HG03097 (cell line): ENCODE data around the gene TBC1D22A.
"Not testable (repeated sequence)": the region's sequence is repeated elsewhere in the genome, so short reads cannot be mapped to it uniquely, and the experiment has no call there.

Experiments used
- ATAC-seq: cut with Tn5 transposase; IDR thresholded peaks from one replicate; pipeline ENCODE4 v1.9.1; 2021; ENCODE audit not compliant: unreplicated experiment, low FRiP score

Gene TBC1D22A

DNA sequence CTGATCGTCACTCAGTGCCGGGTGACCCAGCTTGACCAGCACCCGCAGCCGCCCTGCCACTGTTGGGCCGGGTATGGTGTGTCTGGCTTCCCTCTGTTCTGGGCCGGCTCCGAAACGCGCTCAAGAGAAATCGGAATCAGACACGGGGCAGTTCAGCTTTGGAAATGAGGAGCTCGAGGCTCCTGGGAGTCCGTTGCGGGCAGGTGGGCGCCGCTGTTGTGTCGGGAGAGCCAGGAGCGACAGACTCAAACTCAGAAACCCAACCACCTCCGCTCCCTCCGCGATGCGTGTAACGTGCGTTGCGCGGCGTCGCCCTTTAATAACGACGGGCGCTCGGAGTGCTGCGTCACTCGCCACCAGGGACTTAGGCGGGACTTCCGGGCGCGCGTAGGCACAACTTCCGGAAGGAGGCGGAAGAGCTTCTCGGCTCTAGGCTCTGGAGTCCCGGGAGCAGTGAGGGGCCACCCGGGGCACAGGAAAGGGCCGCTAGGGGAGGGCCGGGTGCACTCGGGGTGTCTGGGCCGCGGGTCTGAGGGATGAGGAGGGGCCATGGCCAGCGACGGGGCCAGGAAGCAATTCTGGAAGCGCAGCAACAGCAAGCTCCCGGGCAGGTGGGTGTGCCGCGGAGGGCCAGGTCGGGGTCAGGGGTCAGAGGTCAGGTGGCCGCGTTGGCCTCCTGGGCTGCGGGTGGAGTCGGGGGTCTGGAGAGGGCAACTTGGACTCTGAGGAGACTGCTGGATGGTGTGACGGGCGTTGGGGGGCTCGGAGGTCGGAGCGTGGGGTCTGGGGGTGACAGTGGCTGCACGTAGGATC, at the start of gene TBC1D22A:
Gene TBC1D22A (plus strand): TSS at position 413 of the 813 bp plus-strand sequence. CDS start 137 bp downstream, at position 550.
- peak; percentile 65 for ATAC-seq

DNA sequence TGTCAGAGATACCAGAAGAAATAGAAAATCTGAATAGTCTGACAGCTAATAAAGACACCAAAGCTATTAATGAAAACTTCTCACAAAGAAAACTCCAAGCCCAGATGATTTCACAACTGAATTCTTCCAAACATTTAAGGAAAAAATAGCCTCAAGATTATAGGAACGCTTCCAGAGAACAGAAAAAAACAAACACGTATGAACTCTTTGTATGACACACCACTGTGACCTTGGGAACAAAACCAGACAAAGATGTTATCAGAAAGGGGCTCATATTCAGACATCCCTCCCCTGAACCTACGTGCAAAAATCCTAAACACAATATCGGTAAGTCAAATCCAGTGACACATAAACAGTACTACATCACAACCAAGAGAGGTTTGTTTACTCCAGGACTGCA, 47.9 kb upstream of the TBC1D22A start:
- no peak for ATAC-seq

DNA sequence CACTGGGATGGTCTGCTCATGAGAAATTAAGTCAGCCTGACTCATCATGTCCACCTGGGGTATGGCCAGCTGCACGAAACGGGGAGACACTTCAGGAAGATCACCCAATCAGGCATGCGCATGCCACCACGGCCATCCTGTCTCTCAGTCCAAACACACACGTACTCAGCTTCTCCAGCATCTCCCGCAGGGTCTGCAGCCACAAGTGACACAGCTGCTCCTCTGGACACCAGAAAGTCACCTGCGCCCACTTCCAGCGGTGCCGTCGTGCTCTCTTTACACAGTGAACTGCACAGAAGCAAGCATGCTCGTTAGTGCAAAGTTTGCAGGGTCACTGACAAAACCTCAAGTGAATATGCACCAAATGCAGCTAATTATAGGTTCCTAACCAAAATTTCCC, 42.5 kb upstream of the TBC1D22A start:
- ATAC-seq, result no peak

DNA sequence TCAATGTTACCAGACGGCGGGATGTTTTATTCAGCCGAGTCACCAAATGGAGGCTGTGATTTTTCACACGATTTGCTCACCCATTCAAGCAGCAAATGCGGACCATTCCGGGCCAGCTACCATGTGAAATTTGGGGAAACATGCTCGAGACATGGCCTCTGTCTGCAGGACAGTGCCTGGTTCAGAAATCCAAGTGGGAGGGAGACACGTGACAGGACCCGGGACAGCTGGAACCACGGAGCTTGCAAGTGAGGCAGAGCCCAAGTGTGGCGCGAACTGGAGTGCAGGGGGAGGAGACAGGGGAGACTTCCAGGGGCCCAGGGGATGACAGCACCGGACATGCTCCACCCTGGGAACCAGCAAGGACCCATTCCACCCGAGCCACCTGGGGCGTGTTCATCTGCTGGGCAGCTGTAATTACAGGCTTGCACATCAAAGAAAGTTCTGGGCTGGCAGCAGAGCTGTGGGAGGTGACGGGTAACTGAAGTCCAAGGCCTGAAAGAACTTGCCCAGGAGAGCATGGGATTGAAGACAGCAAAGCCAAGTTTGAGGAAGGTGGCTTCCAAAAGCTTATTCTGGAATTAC, 40.9 kb upstream of the TBC1D22A start:
- ATAC-seq, result no peak

DNA sequence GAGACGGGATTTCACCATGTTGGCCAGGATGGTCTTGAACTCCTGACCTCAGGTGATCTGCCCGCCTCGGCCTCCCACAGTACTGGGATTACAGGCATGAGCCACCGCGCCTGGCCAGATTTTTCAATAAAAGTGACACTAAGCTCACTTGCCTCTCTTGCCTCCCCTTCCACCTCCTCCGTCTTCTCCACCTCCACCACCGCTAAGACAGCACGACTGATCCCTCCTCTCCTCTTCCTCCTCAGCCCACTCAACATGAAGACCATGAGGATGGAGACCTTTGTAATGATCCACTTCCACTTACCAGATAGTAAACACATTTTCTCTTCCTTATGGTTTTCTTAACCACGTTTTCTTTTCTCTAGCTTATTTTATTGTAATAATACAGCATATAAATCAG, 38.6 kb upstream of the TBC1D22A start:
- ATAC-seq, result no peak

DNA sequence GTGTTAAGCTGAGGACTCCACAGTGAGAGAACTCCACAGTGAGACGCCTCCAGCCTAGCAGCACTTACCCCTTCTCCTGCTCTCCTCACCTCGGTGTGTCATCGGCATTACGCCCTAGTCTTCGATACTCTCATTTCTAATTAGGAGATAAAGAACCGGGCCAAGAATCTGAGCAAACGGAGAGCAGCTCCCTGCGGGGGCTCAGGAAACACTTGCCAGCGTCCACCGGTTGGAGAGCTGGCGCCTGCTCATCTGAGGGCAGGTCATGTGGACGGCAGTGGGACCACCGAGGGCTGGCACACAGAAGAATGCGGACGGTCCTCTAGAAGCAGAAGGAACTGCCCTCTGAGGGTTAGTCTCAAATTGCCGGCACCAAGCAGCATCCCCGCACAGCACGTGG, 37.4 kb upstream of the TBC1D22A start:
- no peak for ATAC-seq

- ATAC-seq, result no peak
Observed at GRCh38 chr22:46726066-46726985, 36.1 kb upstream of the TBC1D22A start.

GRCh38 chr22:46726986-46727317, 35.5 kb upstream of the TBC1D22A start:
- no peak for ATAC-seq

DNA sequence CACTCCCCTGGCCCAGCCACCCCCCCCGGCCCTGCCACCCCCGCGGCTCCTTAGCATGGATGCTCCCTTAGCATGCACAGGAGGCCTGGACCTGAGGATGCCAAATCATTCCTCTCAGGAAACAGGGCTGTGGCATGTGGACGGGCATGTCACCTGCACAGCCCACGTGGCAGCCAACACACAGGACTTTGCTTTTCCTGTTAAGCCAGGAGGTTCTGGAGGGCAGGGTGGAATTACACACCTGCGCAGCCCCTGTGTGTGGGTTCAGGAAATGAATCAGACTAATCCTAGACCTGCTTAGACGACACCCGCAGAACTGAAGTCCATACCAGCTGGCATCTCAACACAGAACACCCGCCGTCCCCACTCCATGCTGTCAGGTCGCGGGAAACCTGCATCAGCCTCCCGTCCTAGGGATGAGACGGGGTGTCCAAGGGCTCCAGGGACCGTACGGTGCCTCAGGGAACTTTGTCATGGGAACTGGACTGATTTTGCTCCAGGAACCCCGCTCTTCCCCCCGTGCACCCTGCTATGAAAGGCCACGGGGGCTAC, 34.6 kb upstream of the TBC1D22A start:
- no peak for ATAC-seq

DNA sequence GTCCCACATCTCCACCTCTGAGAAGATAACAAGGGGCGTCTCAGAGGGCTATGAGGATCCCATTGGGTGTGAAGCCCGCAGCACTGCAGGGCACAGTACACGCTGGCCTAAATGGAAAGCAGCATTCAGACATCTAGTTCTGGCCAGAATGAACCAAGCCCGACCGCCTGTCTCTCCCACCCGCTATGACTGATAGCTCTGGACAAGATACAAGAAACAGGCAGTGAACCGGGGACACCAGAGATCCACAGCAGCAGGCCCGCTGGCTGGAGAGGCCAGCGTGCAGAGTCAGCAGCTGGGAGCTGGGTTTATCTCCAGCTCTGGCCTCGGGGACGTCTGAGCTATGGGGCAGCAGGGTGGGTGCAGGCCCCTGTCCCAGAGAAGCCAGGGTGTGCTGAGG, 34.0 kb upstream of the TBC1D22A start:
- ATAC-seq, result no peak

DNA sequence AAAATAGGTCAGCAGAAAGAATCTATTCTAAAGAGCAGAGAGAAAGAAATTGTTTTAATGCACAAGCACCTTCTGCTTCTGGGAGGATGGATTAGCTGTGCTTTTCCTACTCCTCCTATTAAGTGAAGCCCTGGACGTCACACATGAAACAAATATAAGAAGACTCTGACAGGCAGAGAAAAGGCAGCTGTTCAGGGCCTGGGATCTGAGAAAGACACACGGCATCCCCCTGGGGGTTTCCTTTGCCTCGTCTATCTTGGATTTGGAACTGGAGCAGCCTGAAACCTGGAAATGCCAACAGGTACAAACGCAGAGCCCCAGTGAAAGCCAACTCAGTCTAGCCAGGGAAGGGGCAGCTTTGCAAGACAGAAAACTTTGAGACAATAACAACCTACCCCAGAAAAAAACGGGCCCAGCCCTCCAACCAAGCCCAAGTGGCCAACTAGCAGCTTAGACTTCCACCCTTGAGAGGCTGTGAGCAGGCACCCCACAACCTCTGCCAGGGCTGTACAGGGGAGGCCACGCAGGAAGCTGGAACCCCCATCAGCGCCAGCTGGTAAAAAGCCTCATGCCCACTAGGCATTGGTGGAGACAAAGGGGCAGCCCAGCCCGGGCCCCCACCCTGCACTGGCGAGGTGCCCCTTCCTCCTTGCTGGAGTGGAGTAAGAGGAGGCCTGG, 31.7 kb upstream of the TBC1D22A start:
- no peak for ATAC-seq

DNA sequence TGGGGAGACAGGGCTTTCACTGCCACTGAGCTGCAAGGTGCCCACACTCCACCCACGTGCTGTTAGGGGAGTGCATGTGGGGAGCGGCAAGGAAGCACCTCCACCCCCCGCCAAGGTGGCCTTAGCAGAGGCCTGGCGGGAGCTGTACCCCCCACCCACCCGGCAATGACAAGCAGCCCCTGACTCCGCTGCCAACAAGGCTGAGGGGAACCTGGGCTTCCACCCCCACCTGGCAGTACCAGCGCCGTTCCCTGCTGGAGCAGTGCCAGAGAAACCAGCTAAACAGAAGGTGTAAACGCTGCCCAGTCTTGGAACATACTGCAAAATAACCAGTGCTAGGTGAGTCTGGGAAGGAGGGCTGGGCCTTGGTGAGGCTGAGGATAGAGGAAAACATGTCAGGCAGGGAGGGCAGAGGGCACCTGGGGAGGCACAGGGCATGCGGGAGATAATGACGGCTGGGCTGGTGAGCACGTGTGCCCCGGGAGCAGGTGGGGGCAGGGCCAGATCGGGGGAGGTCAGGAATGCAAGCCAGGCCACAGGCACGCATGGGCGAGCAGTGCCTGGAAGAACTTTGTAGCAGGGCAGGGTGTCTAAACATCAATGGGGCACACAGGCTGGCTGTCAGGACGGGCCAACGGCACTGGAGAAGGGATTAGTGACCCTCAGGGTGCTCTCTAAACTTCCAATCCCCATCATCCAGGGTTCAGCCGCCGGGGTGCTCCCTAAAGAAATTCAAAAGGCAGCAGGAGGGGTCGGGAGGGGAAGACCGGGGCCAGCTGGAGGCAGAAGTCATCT, 31.0 kb upstream of the TBC1D22A start:
- ATAC-seq, result no peak

- no peak for ATAC-seq
Observed at GRCh38 chr22:46732041-46732379, 30.4 kb upstream of the TBC1D22A start.

DNA sequence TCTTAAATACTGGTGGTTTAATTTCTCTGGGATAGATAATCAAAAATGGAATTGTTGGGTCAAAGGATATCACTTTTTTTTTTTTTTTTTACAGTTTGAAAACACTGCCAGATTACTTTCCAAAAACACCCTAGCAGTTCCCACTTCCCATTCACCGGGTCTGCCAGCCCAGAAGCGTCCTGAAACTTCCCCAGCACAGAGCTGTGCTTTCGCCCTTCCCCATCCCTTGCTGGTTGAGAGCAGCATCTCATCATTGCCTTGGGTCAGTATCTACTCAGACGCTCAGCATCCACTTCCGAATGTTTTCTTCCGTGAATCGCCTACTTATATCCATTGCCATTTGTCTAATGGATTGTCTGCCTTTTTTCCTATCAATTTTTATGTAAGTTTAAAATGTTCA, 29.9 kb upstream of the TBC1D22A start:
- no peak for ATAC-seq

- not testable (repeated sequence) for ATAC-seq
Observed at GRCh38 chr22:46734213-46734722, 28.2 kb upstream of the TBC1D22A start.

GRCh38 chr22:46734830-46735453, 27.5 kb upstream of the TBC1D22A start:
- no peak for ATAC-seq

DNA sequence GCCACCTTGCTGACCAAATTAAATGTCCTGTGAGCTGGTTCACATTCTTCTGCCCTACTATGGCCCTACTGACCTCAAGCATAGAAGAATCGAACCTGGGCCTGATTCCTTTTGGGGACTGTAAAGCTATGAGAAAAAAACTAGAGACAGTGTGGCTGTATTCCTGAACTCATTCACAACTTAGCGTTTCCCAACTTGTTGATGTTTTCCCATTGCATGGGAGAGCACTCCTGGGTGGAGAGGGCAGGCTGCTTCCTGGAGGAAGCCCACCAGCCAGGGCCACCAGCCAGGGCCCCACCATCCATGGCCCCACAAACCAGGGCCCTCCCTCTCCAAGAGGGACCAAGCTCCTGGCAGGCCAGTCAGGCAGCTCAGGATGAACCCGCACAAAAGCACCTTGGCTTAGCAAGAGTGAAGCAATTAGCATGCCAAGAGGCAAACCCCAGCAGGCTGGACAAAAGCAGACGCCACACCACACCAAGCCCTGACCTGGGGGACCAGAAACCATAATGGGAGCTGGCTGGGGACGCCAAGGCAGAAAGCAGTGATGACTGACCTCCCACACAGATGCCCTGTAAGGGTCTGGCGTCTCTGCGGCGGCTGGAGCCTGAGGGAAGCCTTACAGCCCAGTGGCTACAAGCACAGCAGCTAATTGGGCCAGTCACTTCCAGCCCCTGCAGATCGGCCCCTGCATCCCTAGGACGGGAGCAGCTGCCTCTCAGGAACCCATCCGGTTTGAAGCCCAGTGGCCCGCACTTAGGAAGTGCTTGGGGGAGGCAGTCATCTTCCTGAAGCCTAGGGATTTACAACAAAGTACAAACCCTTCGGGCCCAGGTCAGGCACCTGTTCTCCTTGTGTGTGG, 26.5 kb upstream of the TBC1D22A start:
- ATAC-seq, result no peak

DNA sequence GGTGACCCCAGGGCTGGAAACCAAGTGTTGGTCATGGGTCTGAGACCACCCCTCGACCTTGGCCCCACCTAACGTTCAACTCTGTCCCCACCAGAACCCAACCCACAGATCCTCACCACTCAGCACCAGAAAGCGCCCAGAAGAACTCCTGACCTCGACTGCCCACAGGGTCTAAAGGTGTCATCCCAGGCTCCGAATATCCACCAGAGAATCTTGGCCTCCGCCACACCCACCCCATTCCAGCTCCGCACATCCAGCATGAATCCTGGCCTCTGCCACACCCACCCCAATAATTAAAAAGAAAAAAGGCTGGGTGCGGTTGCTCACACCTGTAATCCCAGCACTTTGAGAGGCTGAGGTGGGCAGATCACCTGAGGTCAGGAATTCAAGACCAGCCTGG, 25.7 kb upstream of the TBC1D22A start:
- ATAC-seq, result no peak
